GM12801 (cell line): ENCODE results near the gene DDR1.

Source experiments
- TF ChIP-seq, protein P1 (sequence below): IDR thresholded peaks from one replicate; pipeline ENCODE4 v1.5.1; 2011; ENCODE audit warnings: control low read depth; ENCODE audit not compliant: insufficient read length; ENCODE audit errors: extremely low read depth

Gene DDR1

DNA sequence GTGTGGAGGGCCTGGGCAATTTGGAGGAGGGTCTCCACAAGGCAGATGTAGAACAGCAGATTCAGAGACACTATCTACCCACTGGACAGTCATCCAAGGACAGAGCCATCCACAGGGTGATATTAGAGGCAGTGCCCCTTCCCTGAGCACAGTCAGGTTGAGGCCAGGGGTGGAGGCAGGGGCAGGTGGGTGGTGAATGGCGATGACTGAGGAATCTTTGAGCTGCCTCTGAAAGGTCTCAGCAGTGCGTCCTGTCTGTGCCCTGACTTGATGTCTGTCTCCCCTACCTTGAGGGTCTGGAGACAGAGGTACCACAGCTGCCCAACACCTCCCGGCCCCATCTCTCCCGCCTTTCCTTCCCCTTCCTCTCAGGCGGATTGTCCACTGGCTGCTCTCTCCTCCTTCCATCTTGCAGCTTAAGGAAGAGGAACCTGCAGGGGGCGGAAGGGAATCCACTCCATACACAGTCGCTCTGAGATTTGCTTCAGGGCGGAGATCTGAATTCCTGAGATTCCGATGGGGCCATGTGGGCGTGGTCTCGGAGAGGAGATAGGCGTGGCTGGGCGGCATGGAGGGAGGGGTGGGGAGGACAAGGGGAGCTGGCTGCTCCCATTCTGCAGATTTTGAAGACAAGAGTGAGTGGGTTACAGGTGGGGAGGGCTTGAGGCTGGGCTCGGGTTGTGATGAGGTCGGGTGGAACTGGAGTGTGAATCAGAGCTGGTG, 58.2 kb downstream of the DDR1 start:
- TF ChIP-seq, protein P1, sequence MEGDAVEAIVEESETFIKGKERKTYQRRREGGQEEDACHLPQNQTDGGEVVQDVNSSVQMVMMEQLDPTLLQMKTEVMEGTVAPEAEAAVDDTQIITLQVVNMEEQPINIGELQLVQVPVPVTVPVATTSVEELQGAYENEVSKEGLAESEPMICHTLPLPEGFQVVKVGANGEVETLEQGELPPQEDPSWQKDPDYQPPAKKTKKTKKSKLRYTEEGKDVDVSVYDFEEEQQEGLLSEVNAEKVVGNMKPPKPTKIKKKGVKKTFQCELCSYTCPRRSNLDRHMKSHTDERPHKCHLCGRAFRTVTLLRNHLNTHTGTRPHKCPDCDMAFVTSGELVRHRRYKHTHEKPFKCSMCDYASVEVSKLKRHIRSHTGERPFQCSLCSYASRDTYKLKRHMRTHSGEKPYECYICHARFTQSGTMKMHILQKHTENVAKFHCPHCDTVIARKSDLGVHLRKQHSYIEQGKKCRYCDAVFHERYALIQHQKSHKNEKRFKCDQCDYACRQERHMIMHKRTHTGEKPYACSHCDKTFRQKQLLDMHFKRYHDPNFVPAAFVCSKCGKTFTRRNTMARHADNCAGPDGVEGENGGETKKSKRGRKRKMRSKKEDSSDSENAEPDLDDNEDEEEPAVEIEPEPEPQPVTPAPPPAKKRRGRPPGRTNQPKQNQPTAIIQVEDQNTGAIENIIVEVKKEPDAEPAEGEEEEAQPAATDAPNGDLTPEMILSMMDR = no peak

DNA sequence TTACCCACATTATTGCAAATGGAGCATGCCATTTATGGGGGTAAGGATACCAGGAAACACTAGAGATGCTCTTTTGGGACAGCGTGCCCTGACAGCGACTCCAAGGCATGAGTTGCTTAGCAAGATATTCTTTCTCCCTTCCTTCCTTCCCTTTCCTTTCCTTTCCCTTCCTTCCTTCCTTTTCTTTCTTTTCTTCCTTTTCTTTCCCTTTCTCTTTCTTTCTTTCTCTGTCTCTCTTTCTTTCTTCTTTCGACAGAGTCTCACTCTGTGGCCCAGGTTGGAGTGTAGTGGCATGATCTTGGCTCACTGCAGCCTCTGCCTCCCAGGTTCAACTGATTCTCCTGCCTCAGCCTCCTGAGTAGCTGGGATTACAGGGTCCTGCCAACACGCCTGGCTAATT, 59.7 kb downstream of the DDR1 start:
- TF ChIP-seq, protein P1 = no peak

DNA sequence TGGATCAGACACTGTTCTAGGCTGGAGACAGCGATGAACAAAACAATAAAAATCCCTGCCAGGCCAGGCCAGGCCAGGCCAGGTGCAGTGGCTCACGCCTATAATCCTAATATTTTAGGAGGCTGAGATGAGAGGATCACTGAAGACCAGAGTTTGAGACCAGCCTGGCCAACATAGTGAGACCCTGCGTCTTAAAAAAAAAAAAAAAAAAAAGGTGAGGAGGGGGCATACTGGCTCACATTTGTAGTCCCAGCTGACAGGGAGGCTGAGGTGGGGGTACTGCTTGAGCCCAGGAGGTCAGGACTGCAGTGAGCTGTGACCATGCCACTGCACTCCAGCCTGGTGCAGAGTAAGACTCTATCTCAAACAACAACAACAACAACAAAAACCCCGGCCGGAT, 61.0 kb downstream of the DDR1 start:
- TF ChIP-seq, protein P1 = no peak

DNA sequence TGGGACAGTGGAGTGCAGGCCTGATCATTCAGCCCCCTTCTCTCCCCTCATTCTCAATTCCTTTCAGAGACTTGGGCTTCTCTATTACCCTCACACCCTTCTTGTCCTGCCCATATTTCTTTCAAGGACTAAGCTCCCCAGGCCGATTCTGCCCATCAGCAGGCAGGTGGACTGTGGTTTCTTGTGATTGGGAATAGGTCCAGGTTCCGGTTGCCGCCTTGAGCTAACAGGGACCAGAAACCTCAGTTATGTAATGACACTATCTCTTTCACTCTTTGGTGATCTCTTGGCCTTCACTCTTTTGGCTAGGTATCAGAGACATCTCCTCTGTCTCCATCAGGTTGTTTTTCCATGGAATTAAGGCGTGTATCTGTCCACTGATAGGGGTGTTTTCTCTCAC, 62.9 kb downstream of the DDR1 start:
- TF ChIP-seq, protein P1 = no peak

DNA sequence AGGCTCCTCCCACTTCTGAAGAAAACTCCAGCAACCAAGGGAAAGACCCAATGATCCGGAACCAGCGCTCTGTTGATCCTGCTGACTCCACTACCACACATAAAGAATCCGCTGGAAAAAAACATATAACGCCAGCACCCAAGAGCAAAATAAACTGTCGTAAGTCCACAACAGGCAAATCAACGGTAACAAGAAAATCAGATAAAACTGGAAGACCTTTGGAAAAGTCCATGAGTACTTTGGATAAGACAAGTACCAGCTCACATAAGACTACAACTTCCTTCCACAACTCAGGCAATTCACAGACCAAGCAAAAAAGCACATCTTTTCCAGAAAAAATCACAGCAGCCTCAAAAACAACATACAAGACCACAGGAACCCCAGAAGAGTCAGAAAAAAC, 64.5 kb downstream of the DDR1 start:
- TF ChIP-seq, protein P1 = no peak
